Effector memory CD4-positive, alpha-beta T cell (primary cell): Measurements from ENCODE around the gene MESD.

Experiments
- DNase-seq, 3 donors: peaks; one replicate each; pipeline ENCODE4 v3.0.0-alpha.2; 2020
- H3K27ac ChIP-seq: 2 replicates; pipeline ENCODE4 v1.7.0; 2013; ENCODE audit warnings: mild to moderate bottlenecking, low read length, moderate library complexity; ENCODE audit not compliant: insufficient read depth, poor library complexity, severe bottlenecking
- H3K27me3 ChIP-seq: replicated peaks from 2 replicates; pipeline ENCODE4 v1.7.0; 2013; ENCODE audit warnings: mild to moderate bottlenecking, low read length; ENCODE audit not compliant: insufficient read depth, control insufficient read depth, poor library complexity, severe bottlenecking
- H3K36me3 ChIP-seq: 2 replicates; pipeline ENCODE4 v1.7.0; 2013; ENCODE audit warnings: mild to moderate bottlenecking, low read length, moderate library complexity; ENCODE audit not compliant: control insufficient read depth, insufficient read depth
- H3K4me1 ChIP-seq: 2 replicates; pipeline ENCODE4 v1.7.0; 2013; ENCODE audit warnings: low read length, mild to moderate bottlenecking; ENCODE audit not compliant: control insufficient read depth, insufficient read depth, poor library complexity, severe bottlenecking
- H3K4me3 ChIP-seq: 2 replicates; pipeline ENCODE4 v1.7.0; 2013; ENCODE audit warnings: low read length, low read depth, mild to moderate bottlenecking; ENCODE audit not compliant: insufficient read depth, poor library complexity, severe bottlenecking
- H3K9me3 ChIP-seq: 2 replicates; pipeline ENCODE4 v1.7.0; 2013; ENCODE audit warnings: mild to moderate bottlenecking, low read length, moderate library complexity; ENCODE audit not compliant: control insufficient read depth

MESD gene

DNA sequence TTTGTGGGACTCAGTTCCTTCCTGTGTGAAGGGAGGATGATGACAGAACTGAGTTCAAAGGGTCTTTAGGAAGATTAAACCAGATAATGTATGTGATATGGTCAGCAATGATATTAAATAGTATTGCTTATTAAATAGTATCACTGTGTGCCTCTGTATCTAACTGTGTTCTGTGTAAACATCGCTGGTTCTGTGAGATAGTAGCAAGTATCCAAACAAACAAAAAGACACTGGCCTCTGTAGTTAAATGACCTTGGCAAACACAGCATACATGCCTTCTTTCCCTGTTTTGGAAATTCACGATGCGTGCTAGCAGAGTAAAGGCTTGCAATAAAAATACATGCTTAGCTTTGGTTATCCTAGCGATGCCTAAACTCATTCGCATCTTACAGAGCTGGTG is 76.1 kb downstream of the MESD start:
- H3K27me3 ChIP-seq, result no peaks in the 10 kb centered on the region
- H3K27ac ChIP-seq, result no peak overlapping the region
- H3K9me3 ChIP-seq, result no peaks in the 10 kb centered on the region
- no peaks in the 10 kb centered on the region for H3K36me3 ChIP-seq
- no peaks in the 10 kb centered on the region for H3K4me1 ChIP-seq
- no peak for DNase-seq
- no peak overlapping the region for H3K4me3 ChIP-seq

DNA sequence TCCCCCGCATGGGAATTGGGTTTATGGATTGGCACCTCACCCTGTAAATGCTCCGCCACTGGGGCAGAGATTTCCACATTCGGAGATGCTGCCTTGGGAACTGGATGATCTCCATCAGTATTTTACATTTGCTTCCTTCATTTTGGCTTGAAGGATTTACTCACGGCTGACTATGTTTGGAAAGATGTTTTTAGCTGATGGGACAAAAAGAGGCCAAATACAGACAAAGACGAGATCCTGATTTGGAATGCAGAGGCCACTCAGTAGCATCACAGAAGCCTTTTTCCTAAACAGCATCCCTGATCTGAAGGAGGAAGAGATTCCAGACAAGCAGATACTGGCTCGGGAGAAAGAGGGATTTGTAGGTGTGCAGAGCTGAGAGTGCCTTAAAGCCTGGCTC is 76.9 kb downstream of the MESD start:
- H3K9me3 ChIP-seq, result no peaks in the 10 kb centered on the region
- no peak overlapping the region for H3K4me3 ChIP-seq
- H3K36me3 ChIP-seq, result no peaks in the 10 kb centered on the region
- no peaks in the 10 kb centered on the region for H3K4me1 ChIP-seq
- no peaks in the 10 kb centered on the region for H3K27me3 ChIP-seq
- H3K27ac ChIP-seq, result no peak overlapping the region
- DNase-seq, result no peak

DNA sequence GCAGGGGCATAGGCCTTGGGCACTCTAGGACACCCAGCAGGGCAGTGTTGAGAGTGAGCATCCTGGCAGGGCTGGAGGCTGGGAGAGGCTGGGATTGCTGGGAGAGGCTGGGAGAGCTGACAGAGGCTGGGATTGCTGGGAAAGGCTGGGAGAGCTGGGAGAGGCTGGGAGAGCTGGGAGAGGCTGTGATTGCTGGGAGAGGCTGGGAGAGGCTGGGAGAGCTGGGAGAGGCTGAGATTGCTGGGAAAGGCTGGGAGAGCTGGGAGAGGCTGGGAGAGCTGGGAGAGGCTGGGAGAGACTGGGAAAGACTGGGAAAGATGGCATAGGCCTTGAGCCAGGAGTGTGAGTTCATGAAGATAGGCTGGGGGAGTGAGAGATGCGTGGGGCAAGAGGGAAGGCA is 77.8 kb downstream of the MESD start:
- Histone ChIP-seq H3K27ac (no peak overlapping the region), H3K9me3 (no peaks in the 10 kb centered on the region), H3K36me3 (no peaks in the 10 kb centered on the region)

DNA sequence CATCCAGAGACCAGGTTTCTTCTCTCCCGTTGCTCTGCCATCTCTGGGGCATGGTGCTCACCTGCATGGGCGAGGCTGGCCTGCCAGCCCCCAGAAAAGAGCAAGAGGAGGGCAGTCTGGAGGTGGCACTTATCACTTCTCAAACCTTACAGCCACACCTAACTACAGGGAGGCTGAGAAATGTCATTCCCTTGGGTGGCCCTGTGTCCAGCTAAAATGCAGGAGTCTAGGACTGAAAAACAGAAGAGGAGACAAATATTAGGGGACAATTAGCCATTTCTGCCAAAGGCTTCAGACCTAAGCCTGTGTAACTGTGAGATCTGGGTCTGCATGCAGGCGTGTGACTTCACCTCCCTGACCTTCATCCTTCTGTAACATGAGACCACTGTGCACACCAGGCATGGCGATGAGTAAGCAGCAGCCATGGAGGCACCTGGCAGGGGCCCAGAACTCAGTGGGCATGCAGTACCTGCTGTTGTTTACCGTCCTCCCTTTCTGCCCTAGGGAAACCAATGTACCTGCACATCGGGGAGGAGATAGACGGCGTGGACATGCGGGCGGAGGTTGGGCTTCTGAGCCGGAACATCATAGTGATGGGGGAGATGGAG is 83.4 kb downstream of the MESD start:
- Histone ChIP-seq H3K27me3 (no peaks in the 10 kb centered on the region), H3K36me3 (no peaks in the 10 kb centered on the region), H3K27ac (no peak overlapping the region), H3K4me3 (no peak overlapping the region), H3K9me3 (no peaks in the 10 kb centered on the region), H3K4me1 (no peaks in the 10 kb centered on the region)
- DNase-seq, result no peak

More for the DNA sequence above, 77.8 kb downstream of the MESD start:
- H3K4me1 ChIP-seq, result no peaks in the 10 kb centered on the region
- no peaks in the 10 kb centered on the region for H3K27me3 ChIP-seq
- DNase-seq, result no peak
- H3K4me3 ChIP-seq, result no peak overlapping the region

DNA sequence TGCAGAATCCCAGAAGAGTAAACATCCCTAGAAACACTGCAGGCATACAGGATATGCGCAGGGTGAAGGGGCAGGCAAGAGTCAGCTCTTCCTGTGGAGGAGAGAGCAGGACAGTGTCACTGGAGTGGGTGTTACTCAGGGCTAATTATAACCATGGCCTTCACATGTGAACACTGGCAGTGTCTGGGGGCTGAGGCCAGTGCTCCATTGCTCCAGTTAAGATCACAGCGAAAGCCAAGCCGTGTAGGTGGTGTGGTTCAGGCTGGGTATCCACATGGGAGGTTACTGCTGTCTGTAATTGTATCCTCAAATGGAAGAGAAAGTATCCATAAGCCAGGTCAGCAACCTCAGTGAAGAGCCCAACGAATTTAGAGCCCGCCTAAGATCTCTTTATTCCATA is 84.6 kb downstream of the MESD start:
- H3K27me3 ChIP-seq, result no peaks in the 10 kb centered on the region
- no peaks in the 10 kb centered on the region for H3K4me1 ChIP-seq
- DNase-seq, result no peak
- no peak overlapping the region for H3K27ac ChIP-seq
- no peak overlapping the region for H3K4me3 ChIP-seq
- H3K9me3 ChIP-seq, result no peaks in the 10 kb centered on the region
- H3K36me3 ChIP-seq, result no peaks in the 10 kb centered on the region

DNA sequence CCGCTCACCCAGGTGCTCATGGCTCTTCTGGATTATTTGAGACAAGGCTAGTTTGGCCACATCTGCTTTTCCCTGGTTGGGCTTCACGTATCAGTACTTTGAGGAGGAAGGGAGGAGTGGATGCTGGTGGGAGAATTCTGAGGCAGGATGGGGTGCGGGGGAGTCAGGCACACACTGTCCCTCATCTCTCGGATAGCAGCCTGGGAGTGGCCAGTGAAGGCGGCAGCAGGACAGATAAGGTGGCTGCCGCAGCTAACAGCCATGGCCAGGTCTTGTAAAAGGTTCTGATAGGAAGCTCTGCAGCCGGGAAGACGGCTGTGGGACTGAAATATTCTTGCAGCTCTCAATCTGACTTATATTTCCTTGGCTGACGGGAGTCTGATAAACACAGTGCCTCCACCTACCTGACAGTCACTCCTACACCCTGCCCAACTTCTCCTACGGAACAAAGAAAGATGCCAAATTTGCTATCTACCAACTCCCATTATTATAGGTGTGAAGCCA is 87.3 kb downstream of the MESD start:
- no peaks in the 10 kb centered on the region for H3K9me3 ChIP-seq
- no peaks in the 10 kb centered on the region for H3K36me3 ChIP-seq
- H3K4me1 ChIP-seq, result no peaks in the 10 kb centered on the region
- H3K27ac ChIP-seq, result no peak overlapping the region
- no peaks in the 10 kb centered on the region for H3K27me3 ChIP-seq
- DNase-seq, result no peak
- H3K4me3 ChIP-seq, result no peak overlapping the region

DNA sequence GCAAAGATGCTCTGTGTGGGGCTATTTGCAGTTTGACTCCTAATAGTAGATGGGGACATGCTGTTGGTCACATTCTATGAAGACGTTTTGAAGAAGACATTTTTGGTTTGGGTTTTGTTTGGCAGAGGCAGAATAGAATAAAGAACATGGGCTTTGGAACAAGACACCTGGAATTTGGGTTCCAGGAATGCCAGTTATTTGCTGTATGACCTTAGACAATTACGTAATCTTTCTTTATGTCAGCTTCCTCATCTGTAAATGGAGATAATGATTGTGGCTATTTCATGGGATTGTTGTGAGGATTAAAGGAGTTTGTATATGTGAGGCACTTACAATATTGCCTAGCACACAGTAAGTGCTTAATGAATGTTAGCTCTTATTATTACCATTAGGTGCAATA is 91.6 kb downstream of the MESD start:
- DNase-seq, result no peak
- Histone ChIP-seq H3K9me3 (no peaks in the 10 kb centered on the region), H3K27me3 (no peaks in the 10 kb centered on the region), H3K36me3 (no peaks in the 10 kb centered on the region), H3K4me1 (no peaks in the 10 kb centered on the region), H3K27ac (no peak overlapping the region), H3K4me3 (no peak overlapping the region)
